Gastrocnemius medialis (tissue), 4 donors: Measurements from ENCODE around the gene SAC3D1.

Experiments used
- POLR2A ChIP-seq, 2 donors: fragments of 450-650 bp; IDR thresholded peaks; one replicate each; pipeline ENCODE4 v1.6.1; 2017; ENCODE audit warnings: antibody characterized with exemption in 2 of 2, mild to moderate bottlenecking in 2 of 2, moderate library complexity in 2 of 2
- TF ChIP-seq, protein P1 (sequence below), 5 experiments: fragments of 450-650 bp in 3 of 5; fragments of 200-600 bp in 2 of 5; sonication (generic) in 2 of 5; IDR thresholded peaks in 4 of 5; conservative IDR thresholded peaks in 1 of 5; 1 replicate in 4 of 5; 2 replicates in 1 of 5; pipeline ENCODE4 v1.5.1; 2016 to 2019; ENCODE audit warnings: antibody characterized with exemption in 5 of 5, mild to moderate bottlenecking in 3 of 5, moderate library complexity in 3 of 5

- TF ChIP-seq, protein P1, sequence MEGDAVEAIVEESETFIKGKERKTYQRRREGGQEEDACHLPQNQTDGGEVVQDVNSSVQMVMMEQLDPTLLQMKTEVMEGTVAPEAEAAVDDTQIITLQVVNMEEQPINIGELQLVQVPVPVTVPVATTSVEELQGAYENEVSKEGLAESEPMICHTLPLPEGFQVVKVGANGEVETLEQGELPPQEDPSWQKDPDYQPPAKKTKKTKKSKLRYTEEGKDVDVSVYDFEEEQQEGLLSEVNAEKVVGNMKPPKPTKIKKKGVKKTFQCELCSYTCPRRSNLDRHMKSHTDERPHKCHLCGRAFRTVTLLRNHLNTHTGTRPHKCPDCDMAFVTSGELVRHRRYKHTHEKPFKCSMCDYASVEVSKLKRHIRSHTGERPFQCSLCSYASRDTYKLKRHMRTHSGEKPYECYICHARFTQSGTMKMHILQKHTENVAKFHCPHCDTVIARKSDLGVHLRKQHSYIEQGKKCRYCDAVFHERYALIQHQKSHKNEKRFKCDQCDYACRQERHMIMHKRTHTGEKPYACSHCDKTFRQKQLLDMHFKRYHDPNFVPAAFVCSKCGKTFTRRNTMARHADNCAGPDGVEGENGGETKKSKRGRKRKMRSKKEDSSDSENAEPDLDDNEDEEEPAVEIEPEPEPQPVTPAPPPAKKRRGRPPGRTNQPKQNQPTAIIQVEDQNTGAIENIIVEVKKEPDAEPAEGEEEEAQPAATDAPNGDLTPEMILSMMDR (IDR thresholded peaks at IDR 0.05 in 4 of 5, conservative IDR thresholded peaks at IDR 0.05 in 1 of 5) = no peak
- TF ChIP-seq POLR2A (IDR thresholded peaks at IDR 0.05) = no peak
Measured at GRCh38 chr11:65019824-65020223, 21.2 kb upstream of the SAC3D1 start.
